HepG2 (cell line): ENCODE measurements around the gene MACROD2. TPM values are rescaled to one million over a fixed set of nuclear protein-coding genes. Genes with fewer than 3 reads are reported as not detected.

Source experiments
- ATAC-seq: fragments of 200-7000 bp; cut with Tn5 transposase; 3 replicates; pipeline ENCODE4 v1.9.1; 2020; ENCODE audit warnings: mild to moderate bottlenecking, moderate library complexity
- BruUV-seq: library from RNA; stranded (reverse); fragments of 400-500 nt; replicated peaks from 2 replicates; lab custom pipeline; 2021; lab: Mats Ljungman, UMichigan
- CTCF ChIA-PET: fragments of 300-600 bp; formaldehyde crosslinking; extraction: SDS; loops from one replicate; lab custom pipeline; 2021; ENCODE audit warnings: low total read pairs, inconsistent platforms, low intra/inter-chr PET ratio; lab: Yijun Ruan, JAX
- POLR2A ChIA-PET: fragments of 350-600 bp; sonication (Branson Sonifier 250); formaldehyde crosslinking; loops from one replicate; lab custom pipeline; 2020; ENCODE audit warnings: antibody characterized with exemption, inconsistent platforms; lab: Yijun Ruan, JAX
- DNase-seq: peaks from one replicate; pipeline ENCODE4 v3.0.0-alpha.2; 2015; ENCODE audit warnings: low spot score
- FAIRE-seq: peaks from 3 replicates; lab custom pipeline; 2011; peaks lifted over from hg19 to GRCh38; lab: Jason Lieb, UNC
- H2AFZ ChIP-seq: one replicate; pipeline ENCODE4 v1.6.1; 2011; ENCODE audit warnings: low read length, inconsistent platforms
- H3K27ac ChIP-seq: fragments of 300-600 bp; 3 replicates; pipeline ENCODE4 v1.8.0; 2011; ENCODE audit warnings: mixed run types, mild to moderate bottlenecking, mixed read lengths, low read length, inconsistent platforms; ENCODE audit not compliant: insufficient read depth; ENCODE audit errors: extremely low read length
- H3K27me3 ChIP-seq, 2 experiments: fragments of 200-600 bp in 1 of 2; 2 replicates in 1 of 2; 3 replicates in 1 of 2; pipeline versions ENCODE4 v1.6.0 to v1.8.0; 2011; ENCODE audit warnings: low read length in 2 of 2, mild to moderate bottlenecking in 2 of 2, moderate library complexity in 2 of 2, inconsistent platforms in 1 of 2; ENCODE audit not compliant: insufficient read depth in 2 of 2, control insufficient read depth in 1 of 2
- H3K36me3 ChIP-seq, 2 experiments: fragments of 200-600 bp in 1 of 2; replicated peaks in 1 of 2; 2 replicates in 1 of 2; 3 replicates in 1 of 2; pipeline versions ENCODE4 v1.5.1 to v1.8.0; 2011; ENCODE audit warnings: low read length in 2 of 2, inconsistent platforms in 1 of 2; ENCODE audit not compliant: insufficient read depth in 2 of 2, control insufficient read depth in 1 of 2
- H3K4me1 ChIP-seq: 2 replicates; pipeline ENCODE4 v1.5.1; 2012; ENCODE audit warnings: low read length, inconsistent platforms; ENCODE audit not compliant: insufficient read depth
- H3K4me2 ChIP-seq: 2 replicates; pipeline ENCODE4 v1.6.0; 2011; ENCODE audit warnings: low read depth, low read length, inconsistent platforms
- H3K4me3 ChIP-seq, 3 experiments: fragments of 200-600 bp in 1 of 3; sonication (generic), shearing (Covaris generic) in 1 of 3; replicated peaks in 1 of 3; 2 replicates each; pipeline ENCODE4 v1.5.1; 2011 to 2016; ENCODE audit warnings: low read length in 3 of 3, inconsistent platforms in 2 of 3, low read depth in 2 of 3, mild to moderate bottlenecking in 2 of 3, control low read depth in 1 of 3, mixed read lengths in 1 of 3; ENCODE audit not compliant: insufficient read depth in 1 of 3
- H3K79me2 ChIP-seq: one replicate; pipeline ENCODE4 v1.6.1; 2011; ENCODE audit warnings: low read length, inconsistent platforms; ENCODE audit not compliant: insufficient read depth
- H3K9ac ChIP-seq: 2 replicates; pipeline ENCODE4 v1.6.0; 2011; ENCODE audit warnings: mild to moderate bottlenecking, low read depth, low read length, inconsistent platforms; ENCODE audit not compliant: insufficient read depth
- H3K9me3 ChIP-seq: 2 replicates; pipeline ENCODE4 v1.5.1; 2012; ENCODE audit warnings: mild to moderate bottlenecking, low read length
- H4K20me1 ChIP-seq: 2 replicates; pipeline ENCODE4 v1.6.0; 2011; ENCODE audit warnings: inconsistent platforms, mild to moderate bottlenecking, low read length, moderate library complexity; ENCODE audit not compliant: insufficient read depth
- FOXA1 ChIP-seq, 2 experiments: fragments of 450-650 bp in 1 of 2; sonication (generic) in 1 of 2; formaldehyde crosslinking in 1 of 2; IDR thresholded peaks; 2 replicates each; pipeline versions ENCODE4 v1.4.0 to v1.6.1; 2016 to 2020; ENCODE audit warnings: missing genetic modification reagents in 1 of 2
- KLF11 ChIP-seq: IDR thresholded peaks from 2 replicates; pipeline ENCODE4 v1.6.1; 2016; ENCODE audit warnings: missing compliant biosample characterization
- PHF20 ChIP-seq: sonication (generic); formaldehyde crosslinking; IDR thresholded peaks from 2 replicates; pipeline ENCODE4 v1.5.0; 2020; ENCODE audit warnings: mild to moderate bottlenecking, missing genetic modification reagents
- ZFAT ChIP-seq: sonication (generic); formaldehyde crosslinking; conservative IDR thresholded peaks from 2 replicates; pipeline ENCODE4 v1.8.1; 2023; ENCODE audit warnings: missing genetic modification reagents, inconsistent platforms
- ZNF121 ChIP-seq: sonication (generic); formaldehyde crosslinking; IDR thresholded peaks from 2 replicates; pipeline ENCODE4 v1.5.0; 2020; ENCODE audit warnings: mild to moderate bottlenecking, missing genetic modification reagents
- ZNF207 ChIP-seq: fragments of 450-650 bp; IDR thresholded peaks from 2 replicates; pipeline ENCODE4 v1.6.1; 2016; ENCODE audit warnings: antibody characterized with exemption, borderline replicate concordance
- ZNF616 ChIP-seq: sonication (generic); formaldehyde crosslinking; IDR thresholded peaks from 2 replicates; pipeline ENCODE4 v1.5.0; 2020; ENCODE audit warnings: low read depth, mild to moderate bottlenecking, missing genetic modification reagents
- ZSCAN25 ChIP-seq: sonication (generic); formaldehyde crosslinking; IDR thresholded peaks from 2 replicates; pipeline ENCODE4 v1.8.0; 2022; ENCODE audit warnings: mild to moderate bottlenecking, missing genetic modification reagents
- WGBS: methylation state at CpG from one replicate; pipeline ENCODE4 v1.1.6; 2017; ENCODE audit warnings: low lambda C conversion rate; 5-methylcytosine and 5-hydroxymethylcytosine counted together
- in situ Hi-C: cut with HindIII; loops from 2 replicates; pipeline ENCODE4 v1.10.0; 2017; ENCODE audit warnings: low pct_unique_long_range_greater_than_20kb; ENCODE audit not compliant: extremely low pct_ligation_motif_present
- intact Hi-C: fragments of 100-400 bp; cut with micrococcal nuclease; formaldehyde crosslinking; loops from one replicate; pipeline ENCODE4 v1.10.0; 2022; ENCODE audit not compliant: unreplicated experiment
- polyA plus RNA-seq, 8 experiments: library from polyadenylated mRNA; depleted of rRNA in 3 of 8; stranded (reverse) in 7 of 8; unstranded in 1 of 8; fragments of >200 nt; fragmentation: Illumina TruSeq in 4 of 8; extraction: Trizol in 4 of 8; gene quantifications; 2 replicates each; pipeline versions ENCODE4 v1.2.1 to v1.2.3, GENCODE V29; 2011 to 2016; ENCODE audit warnings: low read depth in 4 of 8, missing spikeins in 1 of 8, mixed read lengths in 1 of 8; ENCODE audit not compliant: insufficient read depth in 1 of 8
- total RNA-seq, 5 experiments: library from RNA; depleted of rRNA; stranded (reverse); fragments of >200 nt; fragmentation: Illumina TruSeq; extraction: Trizol; gene quantifications; 2 replicates each; pipeline ENCODE4 v1.2.3, GENCODE V29; 2016; ENCODE audit warnings: low read depth in 1 of 5
- TF ChIP-seq, protein P1 (sequence below): sonication (generic); formaldehyde crosslinking; IDR thresholded peaks from 2 replicates; pipeline ENCODE4 v1.8.0; 2023; ENCODE audit warnings: mild to moderate bottlenecking, missing genetic modification reagents
- TF ChIP-seq, protein P2 (sequence below): sonication (generic); formaldehyde crosslinking; IDR thresholded peaks from 2 replicates; pipeline ENCODE4 v1.4.0; 2020; ENCODE audit warnings: missing genetic modification reagents
- TF ChIP-seq, protein P3 (sequence below), 2 experiments: IDR thresholded peaks; 2 replicates each; pipeline ENCODE4 v1.6.1; 2011 to 2012; ENCODE audit warnings: low read length in 2 of 2, borderline replicate concordance in 1 of 2, low read depth in 1 of 2, mild to moderate bottlenecking in 1 of 2, moderate library complexity in 1 of 2
- TF ChIP-seq, protein P4 (sequence below): sonication (generic); formaldehyde crosslinking; IDR thresholded peaks from 2 replicates; pipeline ENCODE4 v1.5.0; 2020; ENCODE audit warnings: missing genetic modification reagents, mild to moderate bottlenecking, borderline replicate concordance

MACROD2 gene
- total and polyA plus RNA-seq, 2 of the 13 experiments (the other 11 are each of a cell fraction or from before 2014, with no cell fraction given), result 0.13 to 0.51 TPM

DNA sequence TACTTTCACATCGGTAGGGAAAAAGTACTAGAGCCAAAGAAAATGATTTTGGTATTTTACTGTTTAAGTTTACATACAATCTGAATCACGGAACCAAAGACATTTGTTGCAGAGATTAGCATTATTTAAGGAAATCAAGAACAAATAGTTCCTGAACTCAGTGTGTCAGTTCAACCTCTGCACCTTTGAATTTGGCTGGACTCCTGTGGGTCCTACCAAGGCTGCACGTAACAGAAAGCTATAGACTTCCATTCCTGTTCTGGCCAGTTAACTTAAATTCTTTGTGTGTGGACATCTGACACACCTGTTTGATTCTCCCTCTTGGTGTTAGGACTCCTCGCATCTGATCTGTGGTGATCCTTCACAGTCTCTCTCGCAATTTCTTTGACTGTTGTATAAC is 69.6 kb downstream of the MACROD2 start:
- WGBS, result 55% methylated on average over 5 of the region's 5 CpGs
- H3K9ac ChIP-seq, result no peak overlapping the region
- no peaks in the 10 kb centered on the region for H4K20me1 ChIP-seq
- H3K27me3 ChIP-seq, result no peaks in the 10 kb centered on the region
- peaks cover 9% of the 10 kb centered on the region for H3K4me1 ChIP-seq
- no peak overlapping the region for H2AFZ ChIP-seq
- no peak overlapping the region for H3K27ac ChIP-seq
- DNase-seq (no peak), ATAC-seq (no peak), FAIRE-seq (no peak)
- intact Hi-C loops (no loop called here), in situ Hi-C loops (no loop called here)
- H3K4me2 ChIP-seq, result no peak overlapping the region
- ChIA-PET CTCF (no interaction called here), POLR2A (no interaction called here)
- no peak overlapping the region for H3K4me3 ChIP-seq
- H3K9me3 ChIP-seq, result no peaks in the 10 kb centered on the region
- H3K36me3 ChIP-seq, result no peaks in the 10 kb centered on the region
- no TSS peak for BruUV-seq
- TF ChIP-seq ZNF616 (CRISPR knock-in tag) (no peak), FOXA1 (IDR thresholded peaks at IDR 0.05) (no peak), FOXA1 (CRISPR knock-in tag; IDR thresholded peaks at IDR 0.05) (no peak), KLF11 (no peak), ZNF207 (no peak), PHF20 (CRISPR knock-in tag) (no peak), ZSCAN25 (no peak), ZFAT (CRISPR knock-in tag) (no peak), ZNF121 (CRISPR knock-in tag) (no peak)
- TF ChIP-seq, protein P1, sequence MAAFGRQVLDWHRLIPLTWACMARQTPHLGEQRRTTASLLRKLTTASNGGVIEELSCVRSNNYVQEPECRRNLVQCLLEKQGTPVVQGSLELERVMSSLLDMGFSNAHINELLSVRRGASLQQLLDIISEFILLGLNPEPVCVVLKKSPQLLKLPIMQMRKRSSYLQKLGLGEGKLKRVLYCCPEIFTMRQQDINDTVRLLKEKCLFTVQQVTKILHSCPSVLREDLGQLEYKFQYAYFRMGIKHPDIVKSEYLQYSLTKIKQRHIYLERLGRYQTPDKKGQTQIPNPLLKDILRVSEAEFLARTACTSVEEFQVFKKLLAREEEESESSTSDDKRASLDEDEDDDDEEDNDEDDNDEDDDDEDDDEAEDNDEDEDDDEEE, result no peak
- TF ChIP-seq, protein P2, sequence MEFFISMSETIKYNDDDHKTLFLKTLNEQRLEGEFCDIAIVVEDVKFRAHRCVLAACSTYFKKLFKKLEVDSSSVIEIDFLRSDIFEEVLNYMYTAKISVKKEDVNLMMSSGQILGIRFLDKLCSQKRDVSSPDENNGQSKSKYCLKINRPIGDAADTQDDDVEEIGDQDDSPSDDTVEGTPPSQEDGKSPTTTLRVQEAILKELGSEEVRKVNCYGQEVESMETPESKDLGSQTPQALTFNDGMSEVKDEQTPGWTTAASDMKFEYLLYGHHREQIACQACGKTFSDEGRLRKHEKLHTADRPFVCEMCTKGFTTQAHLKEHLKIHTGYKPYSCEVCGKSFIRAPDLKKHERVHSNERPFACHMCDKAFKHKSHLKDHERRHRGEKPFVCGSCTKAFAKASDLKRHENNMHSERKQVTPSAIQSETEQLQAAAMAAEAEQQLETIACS, result no peak
- TF ChIP-seq, protein P3, sequence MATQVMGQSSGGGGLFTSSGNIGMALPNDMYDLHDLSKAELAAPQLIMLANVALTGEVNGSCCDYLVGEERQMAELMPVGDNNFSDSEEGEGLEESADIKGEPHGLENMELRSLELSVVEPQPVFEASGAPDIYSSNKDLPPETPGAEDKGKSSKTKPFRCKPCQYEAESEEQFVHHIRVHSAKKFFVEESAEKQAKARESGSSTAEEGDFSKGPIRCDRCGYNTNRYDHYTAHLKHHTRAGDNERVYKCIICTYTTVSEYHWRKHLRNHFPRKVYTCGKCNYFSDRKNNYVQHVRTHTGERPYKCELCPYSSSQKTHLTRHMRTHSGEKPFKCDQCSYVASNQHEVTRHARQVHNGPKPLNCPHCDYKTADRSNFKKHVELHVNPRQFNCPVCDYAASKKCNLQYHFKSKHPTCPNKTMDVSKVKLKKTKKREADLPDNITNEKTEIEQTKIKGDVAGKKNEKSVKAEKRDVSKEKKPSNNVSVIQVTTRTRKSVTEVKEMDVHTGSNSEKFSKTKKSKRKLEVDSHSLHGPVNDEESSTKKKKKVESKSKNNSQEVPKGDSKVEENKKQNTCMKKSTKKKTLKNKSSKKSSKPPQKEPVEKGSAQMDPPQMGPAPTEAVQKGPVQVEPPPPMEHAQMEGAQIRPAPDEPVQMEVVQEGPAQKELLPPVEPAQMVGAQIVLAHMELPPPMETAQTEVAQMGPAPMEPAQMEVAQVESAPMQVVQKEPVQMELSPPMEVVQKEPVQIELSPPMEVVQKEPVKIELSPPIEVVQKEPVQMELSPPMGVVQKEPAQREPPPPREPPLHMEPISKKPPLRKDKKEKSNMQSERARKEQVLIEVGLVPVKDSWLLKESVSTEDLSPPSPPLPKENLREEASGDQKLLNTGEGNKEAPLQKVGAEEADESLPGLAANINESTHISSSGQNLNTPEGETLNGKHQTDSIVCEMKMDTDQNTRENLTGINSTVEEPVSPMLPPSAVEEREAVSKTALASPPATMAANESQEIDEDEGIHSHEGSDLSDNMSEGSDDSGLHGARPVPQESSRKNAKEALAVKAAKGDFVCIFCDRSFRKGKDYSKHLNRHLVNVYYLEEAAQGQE (IDR thresholded peaks at IDR 0.05; ENCODE audit: borderline replicate concordance in 1 of 2, low read depth in 1 of 2, low read length in 2 of 2), result no peak
- TF ChIP-seq, protein P4, sequence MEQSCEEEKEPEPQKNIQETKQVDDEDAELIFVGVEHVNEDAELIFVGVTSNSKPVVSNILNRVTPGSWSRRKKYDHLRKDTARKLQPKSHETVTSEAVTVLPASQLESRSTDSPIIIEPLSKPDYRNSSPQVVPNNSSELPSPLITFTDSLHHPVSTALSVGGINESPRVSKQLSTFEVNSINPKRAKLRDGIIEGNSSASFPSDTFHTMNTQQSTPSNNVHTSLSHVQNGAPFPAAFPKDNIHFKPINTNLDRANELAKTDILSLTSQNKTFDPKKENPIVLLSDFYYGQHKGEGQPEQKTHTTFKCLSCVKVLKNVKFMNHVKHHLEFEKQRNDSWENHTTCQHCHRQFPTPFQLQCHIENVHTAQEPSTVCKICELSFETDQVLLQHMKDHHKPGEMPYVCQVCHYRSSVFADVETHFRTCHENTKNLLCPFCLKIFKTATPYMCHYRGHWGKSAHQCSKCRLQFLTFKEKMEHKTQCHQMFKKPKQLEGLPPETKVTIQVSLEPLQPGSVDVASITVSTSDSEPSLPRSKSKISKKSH (CRISPR knock-in tag), result no peak
- no peaks in the 10 kb centered on the region for H3K79me2 ChIP-seq
